Neural cell (in vitro differentiated cells): Measurements from ENCODE around the gene SLC16A10. TPM values are rescaled to one million over a fixed set of nuclear protein-coding genes. Genes with fewer than 3 reads are reported as not detected.

ENCODE experiments used
- H2AFZ ChIP-seq: fragments of 200-600, 300-800 bp; sonication (generic), shearing (Covaris generic); 2 replicates; pipeline ENCODE4 v1.6.0; 2014; ENCODE audit warnings: low read depth, mild to moderate bottlenecking, antibody characterized with exemption, low read length, moderate library complexity
- H3F3A ChIP-seq: fragments of 200-600 bp; shearing (Covaris generic); 2 replicates; pipeline ENCODE4 v1.6.1; 2016; ENCODE audit warnings: mild to moderate bottlenecking, moderate library complexity, mixed read lengths, antibody characterized with exemption, low read length; ENCODE audit not compliant: insufficient read depth, poor library complexity, severe bottlenecking
- H3K27ac ChIP-seq: fragments of 200-600, 300-800 bp; sonication (generic), shearing (Covaris generic); 2 replicates; pipeline ENCODE4 v1.5.1; 2014; ENCODE audit warnings: mild to moderate bottlenecking, low read length, moderate library complexity
- H3K27me3 ChIP-seq: fragments of 300-800, 200-600 bp; sonication (generic), shearing (Covaris generic); 2 replicates; pipeline ENCODE4 v1.6.0; 2014; ENCODE audit warnings: mild to moderate bottlenecking, low read depth, low read length, moderate library complexity; ENCODE audit not compliant: insufficient read depth
- H3K36me3 ChIP-seq: fragments of 300-800, 200-600 bp; sonication (generic), shearing (Covaris generic); 2 replicates; pipeline ENCODE4 v1.5.1; 2014; ENCODE audit warnings: mild to moderate bottlenecking, antibody characterized with exemption, low read length, moderate library complexity; ENCODE audit not compliant: insufficient read depth
- H3K4me2 ChIP-seq: fragments of 300-800, 200-600 bp; sonication (generic), shearing (Covaris generic); 2 replicates; pipeline ENCODE4 v1.6.0; 2014; ENCODE audit warnings: mild to moderate bottlenecking, low read length
- H3K4me3 ChIP-seq: fragments of 300-800, 200-600 bp; sonication (generic), shearing (Covaris generic); 2 replicates; pipeline ENCODE4 v1.5.1; 2014; ENCODE audit warnings: mild to moderate bottlenecking, low read length, moderate library complexity
- H3K79me2 ChIP-seq: fragments of 200-600 bp; shearing (Covaris generic); replicated peaks from 2 replicates; pipeline ENCODE4 v1.6.0; 2014; ENCODE audit warnings: mild to moderate bottlenecking, low read length, moderate library complexity; ENCODE audit not compliant: insufficient read depth
- H3K9ac ChIP-seq: fragments of 300-800, 200-600 bp; sonication (generic), shearing (Covaris generic); 2 replicates; pipeline ENCODE4 v1.6.1; 2016; ENCODE audit warnings: mild to moderate bottlenecking, low read length, mixed read lengths
- H3K9me2 ChIP-seq: fragments of 200-600 bp; shearing (Covaris generic); 2 replicates; pipeline ENCODE4 v1.6.1; 2016; ENCODE audit warnings: mild to moderate bottlenecking, low read length, mixed read lengths; ENCODE audit not compliant: insufficient read depth
- H3K9me3 ChIP-seq: fragments of 200-600, 300-800 bp; sonication (generic), shearing (Covaris generic); 2 replicates; pipeline ENCODE4 v1.6.1; 2016; ENCODE audit warnings: mild to moderate bottlenecking, mixed run types, low read length, moderate library complexity, mixed read lengths
- H4K20me1 ChIP-seq: fragments of 200-600 bp; shearing (Covaris generic); 2 replicates; pipeline ENCODE4 v1.6.1; 2016; ENCODE audit warnings: mild to moderate bottlenecking, mixed run types; ENCODE audit not compliant: insufficient read depth
- CTCF ChIP-seq: fragments of 450-650 bp; IDR thresholded peaks from 2 replicates; pipeline ENCODE4 v1.5.1; 2014; ENCODE audit warnings: antibody characterized with exemption, mild to moderate bottlenecking, moderate library complexity; ENCODE audit not compliant: poor library complexity, severe bottlenecking
- EP300 ChIP-seq: fragments of 450-650 bp; conservative IDR thresholded peaks from 2 replicates; pipeline ENCODE4 v1.6.1; 2014; ENCODE audit warnings: antibody characterized with exemption, mild to moderate bottlenecking, moderate library complexity; ENCODE audit not compliant: poor library complexity, severe bottlenecking
- EZH2 ChIP-seq: fragments of 200-600, 300-800 bp; shearing (Covaris generic), sonication (generic); IDR thresholded peaks from 2 replicates; pipeline ENCODE4 v1.6.1; 2014; ENCODE audit warnings: antibody characterized with exemption, low read length, borderline replicate concordance, mild to moderate bottlenecking; ENCODE audit not compliant: insufficient read depth, poor library complexity, severe bottlenecking
- MXI1 ChIP-seq: fragments of 450-650 bp; conservative IDR thresholded peaks from 2 replicates; pipeline ENCODE4 v1.6.1; 2014; ENCODE audit warnings: antibody characterized with exemption, mild to moderate bottlenecking; ENCODE audit not compliant: poor library complexity, severe bottlenecking
- POLR2AphosphoS5 ChIP-seq: IDR thresholded peaks from 2 replicates; pipeline ENCODE4 v1.6.1; 2012
- RAD21 ChIP-seq: fragments of 450-650 bp; conservative IDR thresholded peaks from 2 replicates; pipeline ENCODE4 v1.6.1; 2014; ENCODE audit warnings: antibody characterized with exemption, mild to moderate bottlenecking, moderate library complexity
- REST ChIP-seq: IDR thresholded peaks from 2 replicates; pipeline ENCODE4 v1.6.1; 2012; ENCODE audit warnings: borderline replicate concordance
- SMC3 ChIP-seq: fragments of 450-650 bp; conservative IDR thresholded peaks from 2 replicates; pipeline ENCODE4 v1.6.1; 2014; ENCODE audit warnings: antibody characterized with exemption, mild to moderate bottlenecking, moderate library complexity; ENCODE audit not compliant: poor library complexity
- TAF1 ChIP-seq: IDR thresholded peaks from 2 replicates; pipeline ENCODE4 v1.6.1; 2012; ENCODE audit warnings: low read depth
- polyA plus RNA-seq: library from polyadenylated mRNA; depleted of rRNA; stranded (reverse); fragments of >200 nt; gene quantifications from 2 replicates; pipeline ENCODE4 v1.2.3, GENCODE V29; 2014

The SLC16A10 gene
- polyA plus RNA-seq, 1 donor from 2014 or later: 1.5 TPM

- Histone ChIP-seq H4K20me1 (no peaks in the 10 kb centered on the region), H3K4me3 (no peak overlapping the region), H3K79me2 (no peaks in the 10 kb centered on the region), H3F3A (no peaks in the 10 kb centered on the region), H3K27ac (no peak overlapping the region), H2AFZ (no peak overlapping the region), H3K36me3 (no peaks in the 10 kb centered on the region), H3K4me2 (no peak overlapping the region), H3K9me3 (no peaks in the 10 kb centered on the region), H3K9me2 (no peaks in the 10 kb centered on the region), H3K27me3 (no peaks in the 10 kb centered on the region), H3K9ac (no peak overlapping the region)
- no peak for TF ChIP-seq SMC3
- TF ChIP-seq CTCF: no peak
- TF ChIP-seq TAF1: no peak
- no peak for TF ChIP-seq RAD21
- TF ChIP-seq EZH2: no peak
- no peak for TF ChIP-seq MXI1
- no peak for TF ChIP-seq EP300
- TF ChIP-seq REST: no peak
Observed at GRCh38 chr6:111195656-111196055, 108.4 kb downstream of the SLC16A10 start.

DNA sequence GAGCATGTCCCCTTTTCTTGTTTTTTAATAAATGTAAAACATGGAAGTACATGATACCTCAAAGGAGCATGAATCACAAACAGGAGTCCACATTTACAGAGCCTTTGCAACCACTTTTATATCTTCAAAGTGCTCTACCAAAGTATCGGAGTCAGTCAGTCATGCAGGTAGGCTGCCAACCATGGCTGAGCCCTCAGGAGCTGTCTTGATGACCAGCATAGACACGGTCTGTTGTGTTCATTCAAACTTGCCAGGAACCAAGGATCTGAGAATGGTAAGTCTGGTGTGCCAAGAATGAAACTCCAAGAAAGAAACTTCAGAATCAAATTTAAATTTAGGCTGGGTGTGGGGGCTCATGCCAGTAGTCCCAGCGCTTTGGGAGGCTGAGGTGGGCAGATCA lies 111.5 kb downstream of the SLC16A10 start:
- H3K9me2 ChIP-seq: no peaks in the 10 kb centered on the region
- H3K27me3 ChIP-seq: no peaks in the 10 kb centered on the region
- no peaks in the 10 kb centered on the region for H3K36me3 ChIP-seq
- no peaks in the 10 kb centered on the region for H3K79me2 ChIP-seq
- no peak overlapping the region for H3K27ac ChIP-seq
- H3K9ac ChIP-seq: no peak overlapping the region
- H3K9me3 ChIP-seq: no peaks in the 10 kb centered on the region
- no peak overlapping the region for H3K4me3 ChIP-seq
- no peaks in the 10 kb centered on the region for H3F3A ChIP-seq
- no peaks in the 10 kb centered on the region for H4K20me1 ChIP-seq
- TF ChIP-seq SMC3: no peak
- no peak overlapping the region for H3K4me2 ChIP-seq
- no peak overlapping the region for H2AFZ ChIP-seq

- no peak overlapping the region for H3K4me3 ChIP-seq
- TF ChIP-seq EZH2 (no peak), RAD21 (no peak), REST (no peak), EP300 (no peak), SMC3 (no peak), TAF1 (no peak), MXI1 (no peak), POLR2AphosphoS5 (no peak), CTCF (no peak)
- no peaks in the 10 kb centered on the region for H4K20me1 ChIP-seq
- no peaks in the 10 kb centered on the region for H3K9me2 ChIP-seq
- no peak overlapping the region for H3K9ac ChIP-seq
- no peaks in the 10 kb centered on the region for H3K36me3 ChIP-seq
- no peak overlapping the region for H3K27ac ChIP-seq
- H3K9me3 ChIP-seq: no peaks in the 10 kb centered on the region
- H3K4me2 ChIP-seq: no peak overlapping the region
- no peak overlapping the region for H2AFZ ChIP-seq
- H3F3A ChIP-seq: no peaks in the 10 kb centered on the region
- H3K79me2 ChIP-seq: no peaks in the 10 kb centered on the region
- no peaks in the 10 kb centered on the region for H3K27me3 ChIP-seq
Observed at GRCh38 chr6:111199935-111200334, 112.6 kb downstream of the SLC16A10 start.
